HepG2 (cell line): ENCODE data around the gene IRS1. TPM values are rescaled to one million over a fixed set of nuclear protein-coding genes. Genes with fewer than 3 reads are reported as not detected.

Source experiments
- AGO2 ChIP-seq: fragments of 200-400 bp; formaldehyde crosslinking; optimal IDR thresholded peaks from 2 replicates; pipeline ENCODE3; 2017; ENCODE audit warnings: mild to moderate bottlenecking, low read depth, low read length, moderate library complexity
- ELK4 ChIP-seq: sonication (generic); formaldehyde crosslinking; IDR thresholded peaks from 2 replicates; pipeline ENCODE4 v1.9.0; 2021; ENCODE audit warnings: missing genetic modification reagents, borderline replicate concordance
- EZH2 ChIP-seq: conservative IDR thresholded peaks from 2 replicates; pipeline ENCODE4 v1.6.1; 2012; ENCODE audit warnings: mild to moderate bottlenecking, low read depth, low read length, moderate library complexity
- FOXO4 ChIP-seq: sonication (generic); formaldehyde crosslinking; conservative IDR thresholded peaks from 2 replicates; pipeline ENCODE4 v1.8.1; 2023; ENCODE audit warnings: missing genetic modification reagents
- GABPB1 ChIP-seq: IDR thresholded peaks from 2 replicates; pipeline ENCODE4 v1.6.1; 2016; ENCODE audit warnings: mild to moderate bottlenecking, missing genetic modification reagents, moderate library complexity, missing compliant biosample characterization
- HMG20B ChIP-seq: conservative IDR thresholded peaks from 2 replicates; pipeline ENCODE4 v1.6.1; 2016; ENCODE audit warnings: missing genetic modification reagents, missing compliant biosample characterization
- HNRNPK ChIP-seq: fragments of 200-400 bp; formaldehyde crosslinking; IDR thresholded peaks from 2 replicates; pipeline ENCODE4 v1.6.1; 2018; ENCODE audit warnings: low read length, low read depth, moderate library complexity, mild to moderate bottlenecking; ENCODE audit not compliant: poor library complexity, severe bottlenecking
- MBNL3 ChIP-seq: fragments of 250-450 bp; sonication (Bioruptor Pico); conservative IDR thresholded peaks from 2 replicates; pipeline ENCODE4 v1.8.0; 2022; ENCODE audit warnings: mild to moderate bottlenecking, inconsistent platforms
- MIXL1 ChIP-seq: IDR thresholded peaks from 2 replicates; pipeline ENCODE4 v1.6.1; 2016
- MXI1 ChIP-seq: IDR thresholded peaks from 3 replicates; pipeline ENCODE4 v1.6.1; 2012; ENCODE audit warnings: low read depth, low read length, inconsistent platforms, borderline replicate concordance
- NCOA2 ChIP-seq: sonication (generic); formaldehyde crosslinking; IDR thresholded peaks from 2 replicates; pipeline ENCODE4 v1.8.0; 2022; ENCODE audit warnings: inconsistent platforms
- TBX3 ChIP-seq: fragments of 450-650 bp; IDR thresholded peaks from 2 replicates; pipeline ENCODE4 v1.6.1; 2017; ENCODE audit warnings: antibody characterized with exemption, mild to moderate bottlenecking, inconsistent platforms, borderline replicate concordance
- ZMYM2 ChIP-seq: sonication (generic); formaldehyde crosslinking; IDR thresholded peaks from 2 replicates; pipeline ENCODE4 v1.8.0; 2022; ENCODE audit warnings: mild to moderate bottlenecking, missing genetic modification reagents
- ZNF280D ChIP-seq: sonication (generic); formaldehyde crosslinking; IDR thresholded peaks from 2 replicates; pipeline ENCODE4 v1.5.1; 2020; ENCODE audit warnings: mild to moderate bottlenecking, missing genetic modification reagents
- ZNF431 ChIP-seq: sonication (generic); formaldehyde crosslinking; IDR thresholded peaks from 2 replicates; pipeline ENCODE4 v1.9.0; 2022; ENCODE audit warnings: missing genetic modification reagents, low read depth, mild to moderate bottlenecking, borderline replicate concordance
- ZNF749 ChIP-seq: sonication (generic); formaldehyde crosslinking; IDR thresholded peaks from 2 replicates; pipeline ENCODE4 v1.8.0; 2022; ENCODE audit warnings: mild to moderate bottlenecking, missing genetic modification reagents, moderate library complexity, borderline replicate concordance
- polyA plus RNA-seq, 8 experiments: library from polyadenylated mRNA; depleted of rRNA in 3 of 8; stranded (reverse) in 7 of 8; unstranded in 1 of 8; fragments of >200 nt; fragmentation: Illumina TruSeq in 4 of 8; extraction: Trizol in 4 of 8; gene quantifications; 2 replicates each; pipeline versions ENCODE4 v1.2.1 to v1.2.3, GENCODE V29; 2011 to 2016; ENCODE audit warnings: low read depth in 4 of 8, missing spikeins in 1 of 8, mixed read lengths in 1 of 8; ENCODE audit not compliant: insufficient read depth in 1 of 8
- total RNA-seq, 5 experiments: library from RNA; depleted of rRNA; stranded (reverse); fragments of >200 nt; fragmentation: Illumina TruSeq; extraction: Trizol; gene quantifications; 2 replicates each; pipeline ENCODE4 v1.2.3, GENCODE V29; 2016; ENCODE audit warnings: low read depth in 1 of 5
- TF ChIP-seq, protein P1 (sequence below): sonication (generic); formaldehyde crosslinking; IDR thresholded peaks from 2 replicates; pipeline ENCODE4 v1.9.0; 2022; ENCODE audit warnings: missing genetic modification reagents, mild to moderate bottlenecking, borderline replicate concordance
- TF ChIP-seq, protein P2 (sequence below): IDR thresholded peaks from 2 replicates; pipeline ENCODE4 v1.6.1; 2012; ENCODE audit warnings: low read length, improper control_type of control experiment

IRS1 gene
- total and polyA plus RNA-seq, 2 of the 13 experiments (the other 11 are each of a cell fraction or from before 2014, with no cell fraction given), result 8.7 to 9.0 TPM

- TF ChIP-seq FOXO4 (CRISPR knock-in tag) (no peak), NCOA2 (CRISPR knock-in tag) (no peak; the same call in 1 of the 2 replicates), GABPB1 (CRISPR knock-in tag) (peak; percentile 44; the same call in 1 of the 2 replicates), ZNF431 (CRISPR knock-in tag) (no peak), EZH2 (no peak), ZNF749 (CRISPR knock-in tag) (peak; percentile 10), ZNF280D (no peak), MIXL1 (no peak), MXI1 (peak; percentile 54; the same call in 2 of the 3 replicates), AGO2 (peak; percentile 63), HNRNPK (peak; percentile 86), ZMYM2 (CRISPR knock-in tag) (peak; percentile 35; the same call in 1 of the 2 replicates), MBNL3 (no peak), ELK4 (CRISPR knock-in tag) (no peak), TBX3 (0 out of 2 replicates have a peak, but pooled peaks have one; percentile 28), HMG20B (CRISPR knock-in tag) (no peak)
- TF ChIP-seq, protein P1, sequence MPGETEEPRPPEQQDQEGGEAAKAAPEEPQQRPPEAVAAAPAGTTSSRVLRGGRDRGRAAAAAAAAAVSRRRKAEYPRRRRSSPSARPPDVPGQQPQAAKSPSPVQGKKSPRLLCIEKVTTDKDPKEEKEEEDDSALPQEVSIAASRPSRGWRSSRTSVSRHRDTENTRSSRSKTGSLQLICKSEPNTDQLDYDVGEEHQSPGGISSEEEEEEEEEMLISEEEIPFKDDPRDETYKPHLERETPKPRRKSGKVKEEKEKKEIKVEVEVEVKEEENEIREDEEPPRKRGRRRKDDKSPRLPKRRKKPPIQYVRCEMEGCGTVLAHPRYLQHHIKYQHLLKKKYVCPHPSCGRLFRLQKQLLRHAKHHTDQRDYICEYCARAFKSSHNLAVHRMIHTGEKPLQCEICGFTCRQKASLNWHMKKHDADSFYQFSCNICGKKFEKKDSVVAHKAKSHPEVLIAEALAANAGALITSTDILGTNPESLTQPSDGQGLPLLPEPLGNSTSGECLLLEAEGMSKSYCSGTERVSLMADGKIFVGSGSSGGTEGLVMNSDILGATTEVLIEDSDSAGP, result no peak; the same call in 1 of the 2 replicates
- TF ChIP-seq, protein P2, sequence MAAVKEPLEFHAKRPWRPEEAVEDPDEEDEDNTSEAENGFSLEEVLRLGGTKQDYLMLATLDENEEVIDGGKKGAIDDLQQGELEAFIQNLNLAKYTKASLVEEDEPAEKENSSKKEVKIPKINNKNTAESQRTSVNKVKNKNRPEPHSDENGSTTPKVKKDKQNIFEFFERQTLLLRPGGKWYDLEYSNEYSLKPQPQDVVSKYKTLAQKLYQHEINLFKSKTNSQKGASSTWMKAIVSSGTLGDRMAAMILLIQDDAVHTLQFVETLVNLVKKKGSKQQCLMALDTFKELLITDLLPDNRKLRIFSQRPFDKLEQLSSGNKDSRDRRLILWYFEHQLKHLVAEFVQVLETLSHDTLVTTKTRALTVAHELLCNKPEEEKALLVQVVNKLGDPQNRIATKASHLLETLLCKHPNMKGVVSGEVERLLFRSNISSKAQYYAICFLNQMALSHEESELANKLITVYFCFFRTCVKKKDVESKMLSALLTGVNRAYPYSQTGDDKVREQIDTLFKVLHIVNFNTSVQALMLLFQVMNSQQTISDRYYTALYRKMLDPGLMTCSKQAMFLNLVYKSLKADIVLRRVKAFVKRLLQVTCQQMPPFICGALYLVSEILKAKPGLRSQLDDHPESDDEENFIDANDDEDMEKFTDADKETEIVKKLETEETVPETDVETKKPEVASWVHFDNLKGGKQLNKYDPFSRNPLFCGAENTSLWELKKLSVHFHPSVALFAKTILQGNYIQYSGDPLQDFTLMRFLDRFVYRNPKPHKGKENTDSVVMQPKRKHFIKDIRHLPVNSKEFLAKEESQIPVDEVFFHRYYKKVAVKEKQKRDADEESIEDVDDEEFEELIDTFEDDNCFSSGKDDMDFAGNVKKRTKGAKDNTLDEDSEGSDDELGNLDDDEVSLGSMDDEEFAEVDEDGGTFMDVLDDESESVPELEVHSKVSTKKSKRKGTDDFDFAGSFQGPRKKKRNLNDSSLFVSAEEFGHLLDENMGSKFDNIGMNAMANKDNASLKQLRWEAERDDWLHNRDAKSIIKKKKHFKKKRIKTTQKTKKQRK, result no peak
Observed at GRCh38 chr2:226799211-226799975, at the start of gene IRS1 (continued).
